ENCODE data around the gene SMAD7.

The SMAD7 gene

DNA sequence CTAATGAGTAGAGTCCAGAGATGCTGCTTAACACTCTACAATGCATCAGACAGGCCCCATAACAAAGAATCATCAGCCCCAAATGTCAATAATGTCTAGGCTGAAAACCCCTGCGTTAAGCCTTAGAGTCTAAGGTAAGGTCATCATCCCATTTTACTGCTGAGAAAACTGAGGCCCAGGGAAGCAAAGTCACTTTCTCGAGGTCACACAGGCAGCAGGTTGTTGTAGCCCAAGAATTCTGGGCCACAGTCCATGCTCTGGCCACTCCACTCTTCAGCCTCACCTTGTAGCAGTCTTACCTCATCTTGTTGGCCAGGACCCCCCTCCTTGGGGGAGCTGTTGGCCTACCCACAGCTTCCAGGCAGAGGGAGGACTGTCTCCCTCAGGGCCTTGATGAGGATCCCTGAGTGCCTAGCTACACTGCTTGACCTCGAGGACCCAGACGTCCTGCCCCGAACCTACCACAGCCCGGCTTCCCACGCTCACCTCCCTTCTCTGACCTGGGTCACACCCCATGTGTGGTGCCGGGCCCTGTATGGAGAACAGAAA lies 54.4 kb downstream of the SMAD7 start:
- no peaks in the 10 kb centered on the region for H3K36me3 ChIP-seq (ENCODE audit: control insufficient read depth, insufficient read depth, low read length)
- no peak overlapping the region for H3K4me3 ChIP-seq (ENCODE audit: low read length)
- peaks cover 32% of the 10 kb centered on the region for H3K4me1 ChIP-seq (ENCODE audit: control insufficient read depth, insufficient read depth, low read length)
- H3K27me3 ChIP-seq (ENCODE audit: control insufficient read depth, insufficient read depth, low read length): no peaks in the 10 kb centered on the region
- H3K9me3 ChIP-seq (ENCODE audit: control insufficient read depth, low read length): no peaks in the 10 kb centered on the region
- H3K9ac ChIP-seq (ENCODE audit: low read length): no peak overlapping the region

DNA sequence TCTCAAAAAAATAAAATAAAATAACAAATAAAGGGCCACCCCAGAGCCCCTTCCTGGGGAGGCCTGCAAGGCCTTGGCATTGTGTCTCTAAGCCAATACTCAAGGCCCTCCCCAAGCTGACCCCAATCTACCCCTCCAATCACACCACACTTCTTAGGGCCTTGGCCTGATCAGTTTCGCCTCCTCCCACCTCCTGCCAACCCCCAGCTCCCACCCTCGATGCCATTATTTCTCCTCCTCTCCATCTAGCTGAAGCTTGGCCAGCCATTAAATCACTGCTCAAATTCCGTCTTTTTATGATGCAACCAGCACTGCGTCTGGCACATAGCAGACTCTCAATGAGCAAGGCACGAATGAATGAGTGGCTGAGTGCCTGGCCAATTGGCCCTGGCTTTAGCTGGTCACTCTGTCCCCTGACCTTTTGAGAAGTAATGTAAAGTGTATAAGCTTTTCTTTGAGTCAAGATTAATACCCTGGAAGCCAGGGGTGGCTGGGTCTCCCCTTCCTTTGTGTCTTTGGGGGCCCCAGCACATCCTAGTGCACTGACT lies 55.9 kb downstream of the SMAD7 start:
- no peaks in the 10 kb centered on the region for H3K36me3 ChIP-seq (ENCODE audit: control insufficient read depth, insufficient read depth, low read length)
- H3K9ac ChIP-seq (ENCODE audit: low read length): no peak overlapping the region
- H3K4me3 ChIP-seq (ENCODE audit: low read length): no peak overlapping the region

DNA sequence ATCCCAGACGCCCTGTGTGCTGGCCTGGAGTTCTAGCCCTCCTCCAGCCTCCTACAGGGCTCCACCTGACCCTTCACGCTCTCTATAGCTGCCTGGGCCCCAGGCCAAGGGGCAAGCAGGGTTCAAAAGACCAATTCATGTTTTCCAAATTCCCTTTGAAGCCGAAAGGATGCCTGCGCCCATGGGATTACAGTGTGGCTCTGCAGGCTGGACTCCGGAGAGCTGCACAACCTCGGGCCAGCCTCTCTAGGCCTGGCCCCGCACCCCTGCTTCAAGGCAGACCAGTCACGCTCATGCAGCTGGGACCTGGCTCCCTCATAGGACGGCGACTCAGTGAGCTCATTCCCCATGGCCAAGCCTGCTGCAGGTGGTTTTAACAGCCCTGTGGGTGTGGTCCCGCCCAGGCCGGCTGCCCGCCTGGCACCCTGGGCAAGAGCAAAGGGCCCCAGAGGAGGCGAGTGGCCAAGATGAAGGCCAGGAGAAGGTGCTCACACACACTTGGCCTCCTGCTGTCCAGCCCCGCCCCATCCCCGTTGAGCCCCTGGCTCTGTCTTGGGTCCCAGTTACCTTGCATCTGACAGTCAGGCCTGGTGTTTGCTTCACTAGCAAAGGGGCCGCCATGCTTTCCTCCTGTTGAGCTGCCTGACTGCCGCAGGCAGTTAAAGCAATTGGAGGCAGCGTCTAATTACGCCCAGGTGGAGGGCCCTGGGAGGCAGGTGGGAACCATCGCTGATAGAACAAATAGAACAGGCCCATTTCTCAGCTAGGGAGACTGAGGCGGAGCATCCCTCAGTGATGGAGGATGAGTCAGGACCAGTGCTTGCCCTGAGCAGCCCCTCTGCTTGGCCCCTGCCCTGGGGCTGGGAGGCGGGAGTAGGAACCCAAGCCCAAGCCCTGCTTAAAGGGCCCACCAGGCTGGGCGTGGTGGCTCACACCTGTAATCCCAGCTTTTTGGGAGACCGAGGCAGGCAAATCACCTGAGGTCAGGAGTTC lies 56.9 kb downstream of the SMAD7 start:
- Histone ChIP-seq H3K4me3 (ENCODE audit: low read length) (no peak overlapping the region), H3K4me1 (ENCODE audit: control insufficient read depth, insufficient read depth, low read length) (peaks cover 32% of the 10 kb centered on the region), H3K36me3 (ENCODE audit: control insufficient read depth, insufficient read depth, low read length) (no peaks in the 10 kb centered on the region), H3K9ac (ENCODE audit: low read length) (peak overlapping the region; percentile 3), H3K27me3 (ENCODE audit: control insufficient read depth, insufficient read depth, low read length) (no peaks in the 10 kb centered on the region), H3K9me3 (ENCODE audit: control insufficient read depth, low read length) (no peaks in the 10 kb centered on the region)

More for the DNA sequence above, 55.9 kb downstream of the SMAD7 start:
- no peaks in the 10 kb centered on the region for H3K27me3 ChIP-seq (ENCODE audit: control insufficient read depth, insufficient read depth, low read length)
- no peaks in the 10 kb centered on the region for H3K9me3 ChIP-seq (ENCODE audit: control insufficient read depth, low read length)
- peaks cover 27% of the 10 kb centered on the region for H3K4me1 ChIP-seq (ENCODE audit: control insufficient read depth, insufficient read depth, low read length)

DNA sequence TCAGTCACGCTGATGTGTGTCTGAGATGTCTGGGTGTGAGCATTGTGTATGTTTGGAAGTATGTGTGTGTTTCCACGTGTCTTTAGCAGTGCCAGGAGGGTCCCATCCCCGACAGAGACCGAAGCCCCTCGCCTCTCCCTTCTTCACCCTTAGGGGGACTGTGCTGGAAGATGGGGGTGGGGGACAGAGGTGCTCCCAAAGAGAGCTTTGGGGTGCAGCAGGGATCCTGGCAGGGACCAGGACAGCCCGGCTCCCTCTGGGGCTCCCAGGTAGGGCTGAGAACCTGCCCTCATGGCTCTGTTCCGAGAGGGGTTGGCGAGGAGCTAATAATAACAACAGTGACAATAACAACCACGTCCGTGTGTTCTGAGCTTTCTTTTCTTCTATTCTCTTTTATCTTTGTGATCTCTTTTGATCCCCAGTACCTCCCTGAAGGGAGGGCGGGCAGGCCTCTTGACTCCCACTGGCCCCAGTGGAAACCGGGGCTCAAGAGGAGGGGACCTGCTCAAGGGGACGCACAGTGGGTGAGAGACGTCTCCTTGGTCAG lies 57.6 kb downstream of the SMAD7 start:
- Histone ChIP-seq H3K9me3 (ENCODE audit: control insufficient read depth, low read length) (no peaks in the 10 kb centered on the region), H3K9ac (ENCODE audit: low read length) (peak overlapping the region; percentile 3), H3K4me1 (ENCODE audit: control insufficient read depth, insufficient read depth, low read length) (peaks cover 32% of the 10 kb centered on the region), H3K27me3 (ENCODE audit: control insufficient read depth, insufficient read depth, low read length) (no peaks in the 10 kb centered on the region), H3K4me3 (ENCODE audit: low read length) (no peak overlapping the region), H3K36me3 (ENCODE audit: control insufficient read depth, insufficient read depth, low read length) (no peaks in the 10 kb centered on the region)

DNA sequence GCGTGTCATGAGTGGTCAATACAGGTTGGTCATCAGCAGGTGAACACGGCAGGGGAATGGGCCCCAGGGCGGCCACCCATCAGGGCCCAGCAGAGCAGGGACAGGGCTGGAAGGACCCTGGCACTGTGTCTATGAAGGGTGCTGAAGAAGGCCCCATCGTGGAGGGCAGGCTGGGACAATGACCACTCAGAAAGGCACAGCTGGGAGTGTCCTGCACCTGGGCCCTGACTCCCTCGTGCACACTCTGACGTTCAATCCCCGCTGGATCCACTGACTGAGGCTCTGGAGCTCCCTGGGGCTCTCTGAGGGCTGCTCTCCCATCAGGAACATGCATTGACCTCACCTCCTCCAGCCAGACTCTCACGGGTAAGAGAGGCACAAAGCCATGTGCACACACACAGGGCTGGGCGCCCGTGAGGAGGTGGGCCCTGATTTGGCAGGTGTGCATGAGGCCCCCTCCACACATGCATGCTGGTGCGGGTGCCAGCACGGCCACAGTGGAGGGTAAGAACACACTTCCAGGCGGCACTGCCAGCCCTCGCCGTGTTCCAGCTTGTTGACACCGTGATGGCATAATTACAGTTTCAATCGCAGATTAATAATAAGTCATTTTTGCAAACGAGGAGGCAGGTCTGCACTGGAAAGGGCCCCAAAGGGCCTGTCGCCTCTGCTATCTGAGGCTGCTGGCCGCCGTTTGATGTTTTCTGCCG lies 58.5 kb downstream of the SMAD7 start:
- H3K4me3 ChIP-seq (ENCODE audit: low read length): no peak overlapping the region
- H3K9ac ChIP-seq (ENCODE audit: low read length): no peak overlapping the region
- H3K9me3 ChIP-seq (ENCODE audit: control insufficient read depth, low read length): no peaks in the 10 kb centered on the region
- H3K36me3 ChIP-seq (ENCODE audit: control insufficient read depth, insufficient read depth, low read length): no peaks in the 10 kb centered on the region
- H3K27me3 ChIP-seq (ENCODE audit: control insufficient read depth, insufficient read depth, low read length): no peaks in the 10 kb centered on the region
- peaks cover 29% of the 10 kb centered on the region for H3K4me1 ChIP-seq (ENCODE audit: control insufficient read depth, insufficient read depth, low read length)

DNA sequence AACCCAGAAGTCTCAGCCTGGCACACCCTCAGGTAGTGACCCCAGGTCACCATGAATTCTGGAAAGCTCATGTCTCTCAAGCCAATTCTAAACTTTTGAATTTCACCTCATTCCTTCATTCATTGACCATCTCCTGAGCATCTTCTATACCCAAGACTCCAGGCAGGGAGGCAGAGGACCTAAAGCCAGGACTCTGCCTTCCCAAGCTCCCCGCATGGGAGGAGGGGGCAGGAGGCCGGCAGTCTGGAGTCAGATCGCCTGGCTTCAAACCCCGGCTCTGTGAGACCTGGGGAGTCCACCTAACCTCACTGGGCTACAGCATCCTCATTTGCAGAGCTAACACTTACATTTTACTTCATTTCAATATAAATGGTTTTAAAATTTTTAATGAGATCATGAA lies 59.0 kb downstream of the SMAD7 start:
- H3K4me1 ChIP-seq (ENCODE audit: control insufficient read depth, insufficient read depth, low read length): peaks cover 24% of the 10 kb centered on the region
- H3K36me3 ChIP-seq (ENCODE audit: control insufficient read depth, insufficient read depth, low read length): no peaks in the 10 kb centered on the region
- no peak overlapping the region for H3K4me3 ChIP-seq (ENCODE audit: low read length)
- H3K27me3 ChIP-seq (ENCODE audit: control insufficient read depth, insufficient read depth, low read length): no peaks in the 10 kb centered on the region
- no peaks in the 10 kb centered on the region for H3K9me3 ChIP-seq (ENCODE audit: control insufficient read depth, low read length)
- no peak overlapping the region for H3K9ac ChIP-seq (ENCODE audit: low read length)

DNA sequence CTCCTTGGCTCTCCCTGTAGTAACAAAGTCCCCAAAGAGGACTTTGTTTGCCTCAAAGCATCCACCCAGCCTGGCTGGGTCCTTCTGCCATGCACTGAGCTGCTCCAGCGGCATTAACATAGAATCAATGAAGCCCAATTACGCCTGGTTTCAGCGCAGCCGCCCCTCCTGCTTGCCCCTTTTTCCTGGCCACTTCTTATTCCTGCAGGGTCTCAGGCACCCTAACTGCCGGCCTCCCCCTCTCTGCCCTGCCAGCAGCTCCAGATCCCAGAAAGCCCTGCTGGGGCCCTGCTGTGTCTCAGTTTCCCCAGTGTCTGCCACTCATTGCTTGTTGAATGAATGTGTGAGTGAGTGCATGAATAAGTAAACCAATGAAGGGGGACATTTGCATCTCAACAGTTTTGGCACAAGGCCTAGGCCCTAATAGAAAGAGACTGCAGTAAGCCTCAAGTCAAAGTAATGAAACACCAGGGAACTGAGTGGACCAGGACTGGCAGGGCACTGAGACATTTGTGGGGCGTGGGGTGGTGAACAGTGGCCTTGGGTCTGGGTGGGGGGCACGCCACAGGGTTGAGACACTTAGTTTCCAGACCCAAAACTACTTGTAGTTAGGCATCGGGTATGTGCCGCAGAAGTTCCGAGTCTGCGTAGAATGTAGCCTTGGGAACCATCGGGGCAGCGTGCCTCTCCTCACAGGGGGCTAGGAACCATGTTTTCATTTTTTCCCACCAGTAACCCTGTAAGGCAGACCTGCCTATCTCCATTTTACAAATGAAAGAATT lies 60.6 kb downstream of the SMAD7 start:
- Histone ChIP-seq H3K9me3 (ENCODE audit: control insufficient read depth, low read length) (no peaks in the 10 kb centered on the region), H3K4me3 (ENCODE audit: low read length) (no peak overlapping the region), H3K9ac (ENCODE audit: low read length) (no peak overlapping the region), H3K4me1 (ENCODE audit: control insufficient read depth, insufficient read depth, low read length) (peaks cover 17% of the 10 kb centered on the region), H3K36me3 (ENCODE audit: control insufficient read depth, insufficient read depth, low read length) (no peaks in the 10 kb centered on the region), H3K27me3 (ENCODE audit: control insufficient read depth, insufficient read depth, low read length) (no peaks in the 10 kb centered on the region)

DNA sequence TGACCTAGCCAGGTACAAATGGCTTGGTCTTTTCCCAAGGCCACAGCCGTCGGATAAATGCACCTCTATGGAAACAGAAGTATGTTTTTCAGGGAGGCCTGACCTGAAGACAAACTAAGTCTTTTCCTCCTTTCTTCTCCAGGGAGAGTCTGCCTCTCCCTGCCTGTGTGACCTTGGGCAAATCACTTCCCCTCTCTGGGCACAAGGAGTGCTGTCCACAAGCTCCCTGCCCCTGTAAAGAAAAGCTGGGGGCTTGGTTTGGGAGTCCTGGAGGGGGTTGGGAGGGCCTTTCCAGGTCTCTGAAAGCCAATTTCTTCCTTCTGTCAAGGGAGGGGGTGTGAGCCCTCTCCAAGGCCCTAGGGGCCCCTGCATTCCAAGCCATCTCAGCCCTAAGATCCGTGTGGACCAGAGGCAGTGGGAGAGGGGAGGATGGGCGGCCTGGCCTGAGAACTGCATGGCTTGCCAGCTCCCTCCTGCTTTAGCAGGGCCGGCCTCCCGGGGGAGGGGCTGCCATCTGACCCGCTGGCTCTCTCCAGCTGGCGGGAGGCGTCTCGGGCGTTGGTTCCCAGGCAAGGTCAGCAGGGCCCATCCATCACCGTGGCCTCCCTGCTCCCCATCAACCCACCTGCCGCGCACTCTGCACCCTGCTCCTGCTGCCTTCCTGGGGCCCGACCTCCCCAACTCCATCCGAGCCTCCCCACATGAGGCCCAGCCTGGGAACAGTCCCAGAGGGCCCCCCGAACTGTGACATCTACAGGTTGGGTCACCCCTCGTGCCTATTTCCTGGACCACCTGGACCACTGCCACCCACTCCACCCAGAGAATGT lies 61.4 kb downstream of the SMAD7 start:
- peaks cover 17% of the 10 kb centered on the region for H3K4me1 ChIP-seq (ENCODE audit: control insufficient read depth, insufficient read depth, low read length)
- no peak overlapping the region for H3K9ac ChIP-seq (ENCODE audit: low read length)
- H3K9me3 ChIP-seq (ENCODE audit: control insufficient read depth, low read length): no peaks in the 10 kb centered on the region
- H3K36me3 ChIP-seq (ENCODE audit: control insufficient read depth, insufficient read depth, low read length): no peaks in the 10 kb centered on the region
- no peak overlapping the region for H3K4me3 ChIP-seq (ENCODE audit: low read length)
- no peaks in the 10 kb centered on the region for H3K27me3 ChIP-seq (ENCODE audit: control insufficient read depth, insufficient read depth, low read length)

- no peaks in the 10 kb centered on the region for H3K27me3 ChIP-seq (ENCODE audit: control insufficient read depth, insufficient read depth, low read length)
- peaks cover 13% of the 10 kb centered on the region for H3K4me1 ChIP-seq (ENCODE audit: control insufficient read depth, insufficient read depth, low read length)
- no peak overlapping the region for H3K4me3 ChIP-seq (ENCODE audit: low read length)
- H3K9me3 ChIP-seq (ENCODE audit: control insufficient read depth, low read length): no peaks in the 10 kb centered on the region
- H3K36me3 ChIP-seq (ENCODE audit: control insufficient read depth, insufficient read depth, low read length): no peaks in the 10 kb centered on the region
- H3K9ac ChIP-seq (ENCODE audit: low read length): no peak overlapping the region
Measured at GRCh38 chr18:48888773-48889080, 62.0 kb downstream of the SMAD7 start.

DNA sequence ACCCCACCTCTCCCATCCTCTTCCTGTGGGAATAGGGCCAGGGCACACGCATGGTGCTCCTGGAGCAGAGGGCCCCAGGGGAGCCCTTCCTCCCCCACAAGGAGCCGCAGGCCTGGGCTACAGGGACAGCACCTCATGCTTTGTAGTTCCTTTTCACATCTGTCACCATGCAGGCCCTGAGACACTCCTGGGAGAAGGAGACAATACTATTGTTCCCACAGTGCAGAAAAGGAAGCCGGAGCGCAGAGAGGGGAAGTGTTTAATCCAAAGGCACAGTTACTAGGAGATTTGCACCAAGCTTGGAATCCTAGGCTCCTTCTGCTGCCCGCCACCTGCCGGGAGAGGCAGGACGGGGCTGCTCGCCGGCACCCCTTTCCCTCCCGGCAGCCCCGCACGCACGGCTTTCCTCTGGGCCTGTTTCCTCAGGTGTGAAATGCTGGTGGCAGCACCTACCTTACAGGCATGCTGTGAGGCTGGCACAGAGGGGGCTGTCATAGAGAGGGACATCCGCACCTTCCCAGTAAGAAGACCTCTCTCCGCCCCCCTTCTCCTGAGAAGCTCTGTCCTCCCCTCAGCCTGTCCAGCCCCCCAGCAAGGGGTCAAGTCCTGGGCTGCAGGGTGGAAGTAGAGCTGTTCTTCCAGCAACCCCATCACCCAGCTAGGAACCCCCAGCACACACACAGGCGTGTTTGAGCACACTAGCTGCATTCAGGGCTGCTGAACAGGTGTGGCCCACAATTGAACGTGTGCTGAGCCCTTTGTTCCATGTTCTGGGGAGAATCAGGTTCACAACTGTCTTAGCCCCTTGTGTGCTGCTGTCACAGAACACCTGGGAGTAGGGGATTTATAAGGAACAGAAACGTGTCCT lies 62.6 kb downstream of the SMAD7 start:
- H3K4me3 ChIP-seq (ENCODE audit: low read length): no peak overlapping the region
- H3K9ac ChIP-seq (ENCODE audit: low read length): no peak overlapping the region
- no peaks in the 10 kb centered on the region for H3K9me3 ChIP-seq (ENCODE audit: control insufficient read depth, low read length)
- H3K36me3 ChIP-seq (ENCODE audit: control insufficient read depth, insufficient read depth, low read length): no peaks in the 10 kb centered on the region
- no peaks in the 10 kb centered on the region for H3K27me3 ChIP-seq (ENCODE audit: control insufficient read depth, insufficient read depth, low read length)
- H3K4me1 ChIP-seq (ENCODE audit: control insufficient read depth, insufficient read depth, low read length): peaks cover 7% of the 10 kb centered on the region

Measured in mucosa of stomach (tissue), 1 donor.